ENCODE measurements around the gene MYH3.
"Not testable (repeated sequence)": the region's sequence is repeated elsewhere in the genome, so short reads cannot be mapped to it uniquely, and the experiment has no call there.

Gene MYH3

GRCh38 chr17:10697092-10698081 lies 40.3 kb upstream of the MYH3 start, which contains the start of the genes ADPRM and SCO1:
ADPRM (plus strand) TSS chr17:10697594; CDS start chr17:10704927, 7,333 bp downstream.
SCO1 (minus strand) TSS chr17:10697533; CDS start chr17:10697507, 26 bp downstream.
- Histone ChIP-seq H3K4me3 (ENCODE audit: low read depth, low read length) (peak within 1 kb of the TSS; percentile 80), H3K36me3 (ENCODE audit: control insufficient read depth, insufficient read depth, low read length) (no peaks in the 10 kb centered on the region), H3K27ac (peak within 1 kb of the TSS; percentile 73), H3K9ac (peak within 1 kb of the TSS; percentile 41), H3K27me3 (ENCODE audit: control insufficient read depth, insufficient read depth, low read length) (no peaks in the 10 kb centered on the region), H2AFZ (peak within 1 kb of the TSS; percentile 94), H3K4me2 (ENCODE audit: low read length) (peak within 1 kb of the TSS; percentile 68), H3K9me3 (ENCODE audit: control insufficient read depth, low read length) (no peaks in the 10 kb centered on the region), H3K79me2 (peaks cover 10% of the 10 kb centered on the region), H3K4me1 (no peaks in the 10 kb centered on the region)
- peak; percentile 66 for TF ChIP-seq CTCF (IDR thresholded peaks at IDR 0.05)

- H3K4me2 ChIP-seq (ENCODE audit: low read length); H3K9me3 ChIP-seq (ENCODE audit: control insufficient read depth, low read length); H3K27me3 ChIP-seq (ENCODE audit: control insufficient read depth, insufficient read depth, low read length); H3K4me3 ChIP-seq (ENCODE audit: low read depth, low read length); H3K27ac ChIP-seq; H2AFZ ChIP-seq; H3K4me1 ChIP-seq; H3K9ac ChIP-seq; H3K36me3 ChIP-seq (ENCODE audit: control insufficient read depth, insufficient read depth, low read length): not testable (repeated sequence)
- H3K79me2 ChIP-seq, result peaks cover 10% of the 10 kb centered on the region
Observed at GRCh38 chr17:10695875-10696407, 38.8 kb upstream of the MYH3 start.

GRCh38 chr17:10687499-10687898 lies 30.4 kb upstream of the MYH3 start:
- peaks cover under 1% of the 10 kb centered on the region for H3K79me2 ChIP-seq
- no peak overlapping the region for H2AFZ ChIP-seq
- H3K36me3 ChIP-seq (ENCODE audit: control insufficient read depth, insufficient read depth, low read length), result no peaks in the 10 kb centered on the region
- H3K4me1 ChIP-seq, result no peaks in the 10 kb centered on the region
- TF ChIP-seq CTCF (IDR thresholded peaks at IDR 0.05), result no peak
- no peak overlapping the region for H3K27ac ChIP-seq
- no peak overlapping the region for H3K9ac ChIP-seq
- H3K27me3 ChIP-seq (ENCODE audit: control insufficient read depth, insufficient read depth, low read length), result no peaks in the 10 kb centered on the region
- no peaks in the 10 kb centered on the region for H3K9me3 ChIP-seq (ENCODE audit: control insufficient read depth, low read length)
- no peak overlapping the region for H3K4me3 ChIP-seq (ENCODE audit: low read depth, low read length)
- no peak overlapping the region for H3K4me2 ChIP-seq (ENCODE audit: low read length)

- H3K27ac ChIP-seq, result no peak overlapping the region
- no peaks in the 10 kb centered on the region for H3K9me3 ChIP-seq (ENCODE audit: control insufficient read depth, low read length)
- H3K79me2 ChIP-seq, result no peaks in the 10 kb centered on the region
- no peaks in the 10 kb centered on the region for H3K27me3 ChIP-seq (ENCODE audit: control insufficient read depth, insufficient read depth, low read length)
- no peak overlapping the region for H2AFZ ChIP-seq
- H3K4me3 ChIP-seq (ENCODE audit: low read depth, low read length), result no peak overlapping the region
- peak; percentile 39 for TF ChIP-seq CTCF (IDR thresholded peaks at IDR 0.05)
- no peak overlapping the region for H3K4me2 ChIP-seq (ENCODE audit: low read length)
- H3K9ac ChIP-seq, result no peak overlapping the region
- no peaks in the 10 kb centered on the region for H3K36me3 ChIP-seq (ENCODE audit: control insufficient read depth, insufficient read depth, low read length)
- H3K4me1 ChIP-seq, result no peaks in the 10 kb centered on the region
Observed at GRCh38 chr17:10683853-10684252, 26.7 kb upstream of the MYH3 start.

GRCh38 chr17:10681866-10682446 lies 24.8 kb upstream of the MYH3 start:
- H3K27ac ChIP-seq, result no peak overlapping the region
- no peak overlapping the region for H3K4me2 ChIP-seq (ENCODE audit: low read length)
- no peaks in the 10 kb centered on the region for H3K4me1 ChIP-seq
- H3K36me3 ChIP-seq (ENCODE audit: control insufficient read depth, insufficient read depth, low read length), result no peaks in the 10 kb centered on the region
- no peak overlapping the region for H3K4me3 ChIP-seq (ENCODE audit: low read depth, low read length)
- H3K9ac ChIP-seq, result no peak overlapping the region
- no peaks in the 10 kb centered on the region for H3K79me2 ChIP-seq
- no peaks in the 10 kb centered on the region for H3K27me3 ChIP-seq (ENCODE audit: control insufficient read depth, insufficient read depth, low read length)
- no peak overlapping the region for H2AFZ ChIP-seq
- TF ChIP-seq CTCF (IDR thresholded peaks at IDR 0.05), result no peak
- H3K9me3 ChIP-seq (ENCODE audit: control insufficient read depth, low read length), result no peaks in the 10 kb centered on the region
